Activated effector memory CD4-positive, alpha-beta T cell treated with anti-CD3 and anti-CD28 coated beads, Interleukin-2, amount 50 U/mL, for 16 hours (primary cell): ENCODE measurements around the gene C2orf76.
A peak's percentile ranks its signal among the peaks of the same experiment; 100 is the strongest.
"Not testable (repeated sequence)": the region's sequence is repeated elsewhere in the genome, so short reads cannot be mapped to it uniquely, and the experiment has no call there.

Experiments used
- DNase-seq: peaks from one replicate; pipeline ENCODE4 v3.0.0-alpha.2; 2020

C2orf76 gene

DNA sequence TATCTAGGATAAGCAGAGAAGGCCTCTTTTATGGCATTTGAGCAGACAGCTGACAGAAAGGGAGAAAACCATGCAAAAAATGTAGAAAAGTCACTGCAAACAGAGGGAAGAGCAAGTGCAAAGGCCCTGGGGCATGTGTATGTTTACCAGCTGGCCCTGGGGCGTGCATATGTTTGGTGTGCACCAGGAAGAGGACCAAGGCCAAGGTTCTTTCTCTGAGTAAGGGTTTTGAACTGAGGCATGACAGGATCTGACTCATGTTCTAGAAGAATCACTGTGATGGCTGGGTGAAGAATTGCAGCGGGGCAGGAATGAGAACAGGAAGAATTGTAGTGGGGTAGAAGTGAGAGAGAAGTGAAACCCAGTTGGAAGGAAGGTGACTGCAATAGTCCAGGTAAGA, 73.4 kb downstream of the C2orf76 start:
- no peak for DNase-seq

DNA sequence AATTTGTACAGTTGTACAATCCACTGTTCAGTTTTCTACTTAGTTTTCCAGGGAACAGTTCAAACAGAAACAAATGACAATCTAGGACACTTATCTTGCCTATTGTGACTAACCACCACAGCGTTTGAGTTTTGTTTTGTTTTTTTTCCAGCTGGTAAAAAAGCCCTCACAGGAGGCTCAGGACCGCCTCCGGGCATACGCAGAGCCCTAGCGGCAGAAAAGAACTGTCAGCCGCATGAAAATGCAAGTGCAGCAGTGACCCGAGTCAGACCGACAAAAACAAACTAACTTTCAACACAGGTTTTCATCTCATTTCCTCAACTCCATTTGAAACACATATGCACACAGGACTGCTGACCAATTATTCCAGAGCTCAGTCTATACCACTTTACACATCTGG, 74.4 kb downstream of the C2orf76 start:
- DNase-seq, result no peak

DNA sequence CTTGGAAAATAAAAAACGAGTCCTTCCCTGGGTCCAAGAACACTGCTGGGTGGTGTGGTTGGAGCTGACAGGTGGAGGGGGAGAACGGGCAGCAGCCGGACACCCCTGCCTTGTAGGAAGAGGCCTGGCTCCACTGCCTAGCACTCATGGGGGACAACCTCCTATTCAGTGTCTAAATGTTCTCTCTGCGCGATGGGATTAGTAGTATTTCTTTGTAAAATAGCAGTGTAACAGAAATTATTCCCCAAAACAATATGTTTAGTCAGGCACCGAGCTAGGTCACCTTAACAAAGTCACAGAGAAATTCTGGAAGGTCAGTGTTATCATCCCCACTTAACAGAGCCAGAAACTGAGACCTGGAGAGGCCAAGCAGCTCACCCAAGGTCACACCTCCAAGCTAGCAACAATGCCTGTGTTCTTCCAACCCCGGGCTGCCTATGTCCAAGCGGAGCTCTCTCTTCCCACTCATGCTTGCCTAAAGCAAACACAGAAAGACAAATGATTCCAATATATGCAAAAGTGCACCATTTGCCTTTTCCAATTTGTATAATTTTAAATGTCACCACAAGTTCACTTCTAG, 75.0 kb downstream of the C2orf76 start:
- DNase-seq, result no peak

DNA sequence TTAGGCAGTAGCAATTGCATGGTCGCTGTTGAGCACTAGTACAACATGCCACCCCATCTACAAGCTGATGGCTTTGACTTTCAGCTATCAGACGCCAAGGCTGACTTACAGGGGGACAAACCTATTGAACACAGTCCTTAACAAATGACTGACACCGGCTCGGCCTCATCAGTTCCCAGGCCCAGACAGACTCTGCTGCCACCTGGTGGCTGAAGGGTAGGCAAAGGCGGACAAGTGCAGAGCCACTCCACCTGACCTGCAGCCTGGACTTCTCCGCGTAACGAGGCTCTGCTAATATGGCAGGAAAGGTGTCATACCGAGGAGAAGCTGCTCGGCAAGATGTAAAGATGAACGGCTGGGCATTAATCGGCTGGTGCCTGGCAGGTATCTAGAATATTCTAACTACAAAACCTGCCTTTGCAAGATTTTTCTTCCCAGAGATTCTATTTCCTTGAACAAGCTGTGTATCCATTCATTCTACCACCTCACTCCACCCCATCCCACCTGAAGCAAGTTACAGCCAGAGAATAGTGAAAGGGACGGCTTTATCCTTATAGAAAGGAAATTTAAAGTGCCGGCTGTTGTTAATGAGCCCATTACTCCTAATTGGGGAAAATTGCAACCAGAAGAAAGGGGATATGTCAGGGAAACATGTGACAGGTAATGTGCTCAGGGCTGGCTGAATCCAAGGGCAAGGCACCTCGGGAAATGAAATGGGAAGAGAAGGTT, 75.6 kb downstream of the C2orf76 start:
- peak; percentile 85 for DNase-seq

DNA sequence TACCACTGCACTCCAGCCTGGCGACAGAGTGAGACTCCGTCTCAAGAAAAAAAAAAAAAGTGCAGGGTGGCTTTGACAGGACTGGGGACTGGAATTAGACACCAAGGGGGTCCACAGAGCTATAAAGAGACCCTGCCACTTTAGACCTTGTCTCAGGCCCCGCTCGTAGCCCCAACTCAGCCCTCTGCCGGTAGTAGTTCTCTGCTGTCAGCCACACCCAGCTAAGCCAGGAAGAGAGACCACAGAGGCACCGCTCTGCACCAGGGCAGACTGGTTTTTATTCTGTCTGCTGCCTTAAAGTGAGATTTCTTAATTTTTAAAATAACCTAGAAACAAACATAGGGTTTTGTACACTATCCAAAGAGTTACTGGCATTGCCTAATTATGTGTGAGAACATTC, 77.0 kb downstream of the C2orf76 start:
- DNase-seq, result no peak

DNA sequence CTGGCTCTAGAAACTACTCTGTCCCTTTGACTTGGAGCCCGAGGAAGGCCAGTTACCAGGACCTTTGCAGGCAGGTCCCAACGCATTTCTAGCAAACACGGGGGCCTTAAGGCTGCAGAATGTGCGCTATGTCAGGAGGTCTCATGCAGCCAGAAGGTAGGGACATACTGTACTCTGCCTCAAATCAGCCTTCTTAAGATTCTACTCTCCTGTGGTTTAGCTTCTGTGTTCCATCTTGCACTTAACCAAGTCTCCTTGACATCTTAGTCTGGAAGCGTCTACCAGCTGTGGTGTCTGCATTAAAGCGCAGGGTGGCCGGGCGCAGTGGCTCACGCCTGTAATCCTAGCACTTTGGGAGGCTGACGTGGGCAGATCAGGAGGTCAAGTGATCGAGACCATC, 77.5 kb downstream of the C2orf76 start:
- DNase-seq, result no peak

DNA sequence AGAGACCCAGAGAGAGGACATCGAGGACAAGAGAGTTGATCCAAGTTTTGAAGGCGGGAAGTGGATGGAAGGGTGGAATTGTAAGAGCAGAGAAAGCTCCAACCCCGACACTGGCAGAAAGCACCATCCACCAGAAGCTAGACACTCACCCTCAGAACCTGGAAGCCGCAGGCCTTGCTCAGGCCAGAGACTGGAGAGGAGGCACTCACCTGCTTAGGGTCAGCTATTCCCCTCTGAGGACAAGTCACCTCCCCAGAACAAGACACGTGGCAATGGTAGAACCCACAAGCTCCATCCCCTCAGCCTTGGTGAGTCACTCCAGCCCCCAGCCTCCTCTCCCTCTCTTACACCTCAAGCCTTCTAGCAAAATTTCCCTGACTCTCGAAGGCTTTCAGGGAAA, 78.1 kb downstream of the C2orf76 start:
- DNase-seq, result no peak

DNA sequence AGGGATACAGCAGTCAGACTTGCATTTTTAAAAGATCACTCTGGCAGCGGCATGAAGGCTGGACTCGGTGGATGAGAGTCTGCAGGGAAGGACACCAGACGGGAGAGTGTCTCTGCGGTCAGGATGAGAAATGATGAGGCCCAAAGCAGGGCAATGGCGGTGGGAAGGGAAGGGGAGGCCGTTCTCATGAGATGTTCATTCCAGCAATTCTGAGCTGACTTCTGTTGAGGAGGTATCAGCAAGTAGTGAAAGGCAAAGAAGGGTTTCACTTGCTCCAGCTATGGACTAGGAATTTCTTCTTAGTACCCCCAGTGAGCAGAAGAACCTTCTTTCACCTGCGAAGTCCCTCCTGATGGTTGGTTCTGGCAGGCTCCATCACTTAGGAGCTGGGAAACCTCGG, 80.0 kb downstream of the C2orf76 start:
- no peak for DNase-seq

DNA sequence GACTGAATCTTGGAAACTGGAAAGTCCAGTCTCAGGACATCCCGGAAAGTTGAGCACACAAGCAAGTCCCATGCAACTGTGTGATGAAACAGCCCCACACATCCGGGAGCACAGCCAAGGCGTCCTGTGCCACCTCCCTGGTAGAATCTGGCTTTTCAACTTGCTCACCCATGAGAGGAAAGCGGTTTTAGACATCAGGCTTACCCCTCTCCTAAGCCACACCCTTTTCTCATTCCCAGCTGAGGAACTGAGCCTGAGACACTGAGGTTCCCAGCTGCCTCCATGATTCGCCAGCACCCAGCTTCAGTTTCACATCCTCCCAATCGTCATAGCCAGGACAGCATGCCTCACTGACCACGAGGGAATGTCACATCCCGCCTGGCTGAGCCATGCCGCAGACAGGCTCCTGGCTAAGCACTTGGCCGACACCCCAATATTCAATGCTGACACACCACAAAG, 82.7 kb downstream of the C2orf76 start:
- no peak for DNase-seq

DNA sequence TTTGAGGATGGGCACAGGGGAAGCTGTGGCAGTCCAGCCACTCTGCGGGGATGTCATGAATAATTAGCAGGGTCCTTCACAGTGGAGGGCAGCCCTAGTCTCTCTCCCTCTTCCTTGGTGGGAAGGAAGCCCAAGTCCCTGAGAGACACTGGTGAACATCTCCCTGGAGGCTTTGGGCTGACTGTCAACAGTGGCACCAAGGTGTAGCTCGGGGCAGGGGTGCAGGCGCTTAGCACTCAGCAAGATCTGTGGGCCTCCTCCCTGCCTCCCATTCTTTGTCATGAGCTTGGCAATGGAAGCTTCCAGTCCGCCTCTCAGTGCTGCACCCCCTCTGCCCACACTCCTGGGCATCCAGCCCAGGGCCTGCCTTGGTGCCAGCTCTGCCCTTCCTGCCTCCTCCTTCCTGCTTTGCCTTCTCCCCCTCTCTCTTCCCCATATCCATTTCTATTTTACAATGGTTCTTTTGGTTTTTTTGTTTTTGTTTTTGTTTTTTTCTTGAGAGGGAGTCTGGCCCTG, 83.6 kb downstream of the C2orf76 start:
- no peak for DNase-seq

DNA sequence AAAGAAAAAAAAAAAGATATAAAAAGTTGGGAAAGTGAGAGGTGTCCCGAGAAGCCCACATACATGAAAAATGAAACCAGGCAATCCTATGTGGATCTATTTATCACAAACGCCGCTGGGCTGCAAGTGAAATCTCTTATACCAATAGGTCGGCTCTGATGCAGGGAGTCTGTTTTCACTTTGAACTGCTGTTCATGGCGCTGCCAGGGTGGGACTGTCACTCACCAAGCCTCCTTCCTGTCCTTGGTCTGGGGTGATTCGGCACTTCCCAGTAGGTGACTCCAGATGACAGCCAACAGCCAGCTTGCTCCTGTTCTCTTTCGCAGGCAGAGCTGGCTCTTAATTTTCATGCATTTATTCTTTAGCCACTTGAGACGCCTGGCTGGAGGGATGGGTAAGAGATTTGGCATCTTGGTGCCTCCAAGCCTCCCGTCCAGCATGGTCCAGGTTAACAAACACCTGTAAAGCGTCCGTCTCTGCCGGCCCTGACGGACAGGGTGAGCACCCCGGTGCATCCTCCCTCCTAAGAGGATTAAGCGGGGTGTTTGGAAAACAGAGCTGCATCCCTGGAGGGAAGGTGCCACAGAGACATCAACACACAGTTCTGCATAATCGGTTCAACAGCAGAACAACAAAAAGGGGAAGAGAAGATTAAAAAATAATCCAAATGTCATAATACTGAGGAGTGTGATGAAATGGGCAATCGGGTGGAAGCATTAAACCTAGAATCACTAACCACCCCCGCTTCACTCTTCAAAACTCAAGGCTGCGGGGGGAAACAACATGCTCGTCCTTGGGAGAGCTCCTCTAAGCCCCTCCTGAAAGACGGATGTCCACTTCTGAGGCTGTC, 84.3 kb downstream of the C2orf76 start:
- no peak for DNase-seq

DNA sequence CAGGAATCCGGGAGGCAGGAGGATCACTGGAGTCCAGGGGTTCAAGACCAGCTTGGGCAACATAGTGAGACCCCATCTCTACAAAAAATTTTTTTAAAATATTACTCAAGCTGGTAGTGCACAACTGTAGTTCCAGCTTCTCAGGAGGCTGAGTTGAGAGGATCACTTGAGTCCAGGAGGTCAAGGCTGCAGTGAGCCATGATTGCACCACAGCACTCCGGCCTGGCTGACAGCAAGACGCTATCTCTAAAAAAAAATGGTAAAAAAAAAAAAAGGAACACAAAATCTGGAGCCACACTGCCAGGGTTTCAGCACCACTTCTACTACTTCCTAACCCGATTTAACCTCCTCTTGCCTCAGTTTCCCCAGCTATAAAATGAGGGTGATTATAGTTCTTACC, 86.0 kb downstream of the C2orf76 start:
- no peak for DNase-seq

DNA sequence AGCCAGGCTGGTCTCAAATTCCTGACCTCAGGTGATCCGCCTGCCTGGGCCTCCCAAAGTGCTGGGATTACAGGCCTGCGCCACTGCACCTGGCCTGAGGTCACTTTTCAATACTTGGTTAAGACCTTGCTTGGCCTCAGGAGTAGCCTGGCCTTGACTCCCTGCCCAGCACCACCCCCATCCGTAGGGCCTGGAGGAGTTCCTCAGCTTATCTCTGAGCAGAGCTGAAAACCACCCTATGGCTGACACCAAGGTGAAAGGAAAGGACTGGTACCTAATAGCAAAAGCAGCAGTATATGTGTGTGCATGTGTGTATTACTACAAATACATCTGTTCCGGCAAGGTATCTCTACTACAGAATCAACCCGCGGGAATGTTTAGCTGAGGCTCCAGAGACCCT, 87.0 kb downstream of the C2orf76 start:
- DNase-seq, result no peak

DNA sequence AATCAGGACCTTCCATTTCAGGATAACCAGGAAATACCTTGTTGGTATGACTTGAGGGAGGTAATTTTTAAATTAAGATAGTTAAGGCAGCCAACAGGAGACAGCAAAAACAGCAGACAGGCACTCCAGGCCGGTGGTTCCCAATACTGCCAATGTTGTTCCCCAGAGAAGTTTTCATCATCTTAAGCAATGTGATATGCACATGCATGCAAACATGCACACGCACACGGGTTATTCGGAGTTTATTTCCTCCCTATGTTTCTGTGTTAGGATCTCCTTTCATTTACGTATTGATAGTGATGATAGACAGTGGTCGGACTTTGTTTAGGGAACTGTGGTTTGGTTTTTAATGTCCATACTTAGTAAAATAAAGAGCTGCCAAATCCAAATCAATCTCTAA, 87.7 kb downstream of the C2orf76 start:
- DNase-seq, result no peak

DNA sequence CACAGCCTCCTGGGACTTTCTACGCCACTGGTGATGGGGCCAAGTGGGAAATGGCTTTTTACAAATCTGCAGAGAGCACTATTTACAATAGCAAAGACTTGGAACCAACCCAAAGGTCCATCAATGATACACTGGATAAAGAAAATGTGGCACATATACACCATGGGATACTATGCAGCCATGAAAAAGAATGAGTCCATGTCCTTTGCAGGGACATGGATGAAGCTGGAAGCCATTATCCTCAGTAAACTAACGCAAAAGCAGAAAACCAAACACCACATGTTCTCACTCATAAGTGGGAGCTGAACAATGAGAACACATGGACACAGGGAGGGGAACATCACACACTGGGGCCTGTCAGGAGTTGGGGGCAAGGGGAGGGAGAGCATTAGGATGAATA, 88.2 kb downstream of the C2orf76 start:
- DNase-seq, result not testable (repeated sequence)

DNA sequence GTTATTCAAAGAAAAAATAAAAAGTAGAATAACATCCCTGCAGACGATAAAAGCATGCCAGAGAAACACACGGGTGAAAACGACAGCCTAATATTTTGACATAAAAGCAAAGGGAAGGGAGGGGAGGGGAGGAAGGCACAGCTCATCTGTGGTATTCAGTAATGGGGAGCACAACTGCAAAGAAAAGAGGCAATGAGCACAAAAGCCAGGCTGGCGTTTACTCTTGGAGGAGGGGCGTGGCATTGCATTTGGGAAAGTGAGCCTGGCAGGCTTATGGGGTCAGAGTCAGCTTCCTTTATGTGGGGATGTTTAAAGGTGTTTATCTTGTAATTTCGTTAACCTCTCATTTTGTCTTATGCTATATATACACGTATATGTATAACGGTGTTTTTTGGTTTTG, 89.8 kb downstream of the C2orf76 start:
- DNase-seq, result no peak

DNA sequence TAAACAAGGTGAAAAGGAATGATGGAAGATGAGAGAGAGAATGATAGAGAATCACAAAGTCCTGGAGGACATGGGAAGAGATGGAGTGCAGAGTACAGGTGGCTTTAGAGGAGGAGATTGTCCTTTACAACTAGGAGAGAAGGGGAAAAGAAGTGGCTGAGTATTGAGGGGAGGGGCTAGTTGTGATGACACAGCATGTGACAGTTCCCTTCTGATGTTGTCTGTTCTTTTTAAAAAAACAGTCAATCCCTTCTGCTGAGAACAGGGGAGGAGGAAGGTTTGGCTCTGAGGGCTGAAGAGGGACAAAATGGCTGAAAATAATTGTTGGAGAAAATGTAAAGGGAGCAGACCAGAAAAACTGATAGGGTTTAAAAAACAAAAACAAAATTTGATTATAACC, 99.0 kb downstream of the C2orf76 start:
- DNase-seq, result no peak

DNA sequence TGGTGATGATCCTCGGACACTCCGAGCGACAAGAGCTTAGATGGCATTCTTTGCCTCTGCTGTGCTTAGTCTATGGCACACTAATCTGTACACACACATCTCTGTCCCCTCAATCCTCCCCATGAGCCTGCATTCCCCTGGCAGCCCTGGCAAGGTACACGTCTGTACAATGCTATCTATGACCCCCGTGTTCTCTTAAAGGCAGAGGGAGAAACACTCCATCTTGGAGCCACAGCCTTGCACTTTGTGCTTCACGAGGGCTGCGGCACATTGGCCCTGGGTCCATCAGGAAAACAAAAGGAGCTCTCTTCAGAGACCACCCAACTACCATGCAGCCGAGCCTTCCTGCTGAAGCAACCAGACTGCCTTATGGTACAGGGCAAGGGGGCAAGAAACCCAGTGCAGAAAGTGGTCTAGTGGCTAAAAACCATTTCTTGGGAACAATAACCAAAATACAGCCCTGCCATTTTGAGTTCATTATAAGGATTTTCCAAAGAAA, 100.5 kb downstream of the C2orf76 start:
- no peak for DNase-seq

DNA sequence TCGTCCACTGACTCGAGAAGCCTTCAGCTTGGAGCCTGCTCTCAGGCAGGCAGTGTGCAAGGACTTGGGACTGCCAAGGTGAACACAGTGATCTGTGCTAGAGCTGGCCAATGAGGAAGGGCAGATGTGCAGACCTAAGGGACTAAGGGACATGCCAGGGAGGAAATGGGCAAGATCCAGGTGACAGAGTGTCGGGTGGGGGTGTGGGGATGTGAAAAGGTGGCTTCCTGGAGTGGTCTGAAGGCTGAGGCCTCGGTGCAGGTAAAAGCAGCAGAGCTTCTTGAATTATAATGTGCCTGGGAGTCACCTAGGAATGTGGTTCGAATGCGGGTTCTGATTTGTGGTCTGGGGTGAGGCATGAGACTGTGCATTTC, 101.0 kb downstream of the C2orf76 start:
- DNase-seq, result no peak

DNA sequence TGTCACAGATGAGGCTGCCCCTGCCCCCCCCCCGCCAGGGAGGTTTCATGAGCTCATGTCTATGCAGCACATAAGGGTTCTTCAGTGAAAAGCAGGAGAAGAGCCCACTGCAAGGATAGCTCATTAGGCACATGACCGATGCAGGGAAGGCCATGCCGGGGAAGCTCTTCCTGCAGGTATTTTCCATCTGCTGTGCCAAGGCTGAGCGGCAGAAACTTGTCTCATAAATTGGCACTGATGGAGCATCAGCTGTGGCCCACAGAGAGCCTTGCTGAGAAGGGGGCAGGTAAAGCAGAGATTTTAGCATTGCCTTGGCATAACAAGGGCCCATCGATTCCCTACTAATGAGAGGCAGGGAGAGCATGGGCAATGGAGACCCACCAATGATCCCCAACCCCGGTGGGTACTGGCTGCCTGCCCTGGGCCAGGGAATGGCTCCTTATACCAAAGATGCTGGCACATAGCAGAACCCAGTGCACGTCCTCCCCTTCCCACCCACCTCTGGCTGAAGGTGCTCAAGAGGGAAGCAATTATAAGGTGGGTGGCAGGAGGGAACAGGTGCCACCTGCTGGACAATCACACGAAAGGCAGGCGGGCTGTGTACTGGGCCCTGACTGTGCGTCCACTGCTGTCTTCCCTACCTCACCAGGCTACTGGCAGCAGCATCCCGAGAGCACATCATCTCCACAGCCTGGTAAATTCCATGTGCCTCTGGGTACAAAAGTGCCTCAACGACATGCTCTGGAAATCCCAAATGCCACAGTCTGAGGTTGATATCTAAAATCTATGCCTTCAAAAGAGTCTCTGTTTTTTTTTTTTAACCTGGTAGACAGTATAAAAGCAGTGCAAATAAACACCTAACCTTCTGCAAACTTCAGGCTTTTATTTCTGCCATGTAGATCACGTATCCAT, 101.6 kb downstream of the C2orf76 start:
- DNase-seq, result no peak

DNA sequence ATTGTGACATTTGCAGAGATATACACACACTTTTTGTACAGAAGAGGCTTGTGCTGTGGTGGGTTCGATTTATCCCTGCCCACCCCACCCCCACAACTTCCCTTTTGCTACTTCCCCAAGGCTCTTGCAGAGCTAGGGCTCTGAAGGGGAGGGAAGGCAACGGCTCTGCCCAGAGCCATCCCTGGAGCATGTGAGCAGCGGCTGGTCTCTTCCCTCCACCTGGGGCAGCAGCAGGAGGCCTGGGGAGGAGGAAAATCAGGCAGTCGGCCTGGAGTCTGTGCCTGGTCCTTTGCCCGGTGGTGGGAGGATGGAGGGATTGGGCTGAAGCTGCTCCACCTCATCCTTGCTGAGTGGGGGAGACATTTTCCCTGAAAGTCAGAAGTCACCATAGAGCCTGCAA, 103.0 kb downstream of the C2orf76 start:
- no peak for DNase-seq

DNA sequence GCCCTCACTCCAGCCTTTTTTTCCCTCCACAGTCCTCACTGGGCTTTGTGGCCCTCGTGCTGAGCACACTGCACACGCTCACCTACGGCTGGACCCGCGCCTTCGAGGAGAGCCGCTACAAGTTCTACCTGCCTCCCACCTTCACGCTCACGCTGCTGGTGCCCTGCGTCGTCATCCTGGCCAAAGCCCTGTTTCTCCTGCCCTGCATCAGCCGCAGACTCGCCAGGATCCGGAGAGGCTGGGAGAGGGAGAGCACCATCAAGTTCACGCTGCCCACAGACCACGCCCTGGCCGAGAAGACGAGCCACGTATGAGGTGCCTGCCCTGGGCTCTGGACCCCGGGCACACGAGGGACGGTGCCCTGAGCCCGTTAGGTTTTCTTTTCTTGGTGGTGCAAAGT, 103.6 kb downstream of the C2orf76 start:
- no peak for DNase-seq
